OCI-LY7 (cell line): ENCODE data around the gene ZCCHC14.

ENCODE experiments used
- EZH2phosphoT487 ChIP-seq: fragments of 200-600 bp; sonication (generic); IDR thresholded peaks from 2 replicates; pipeline ENCODE4 v1.6.1; 2018; ENCODE audit warnings: low read depth, borderline replicate concordance, mild to moderate bottlenecking, mixed run types, antibody characterized with exemption, low read length, moderate library complexity, mixed read lengths
- TF ChIP-seq, protein P1 (sequence below): fragments of 200-600 bp; sonication (generic); conservative IDR thresholded peaks from 2 replicates; pipeline ENCODE4 v1.5.1; 2014; ENCODE audit warnings: mild to moderate bottlenecking, antibody characterized with exemption, low read length, moderate library complexity, mixed read lengths

DNA sequence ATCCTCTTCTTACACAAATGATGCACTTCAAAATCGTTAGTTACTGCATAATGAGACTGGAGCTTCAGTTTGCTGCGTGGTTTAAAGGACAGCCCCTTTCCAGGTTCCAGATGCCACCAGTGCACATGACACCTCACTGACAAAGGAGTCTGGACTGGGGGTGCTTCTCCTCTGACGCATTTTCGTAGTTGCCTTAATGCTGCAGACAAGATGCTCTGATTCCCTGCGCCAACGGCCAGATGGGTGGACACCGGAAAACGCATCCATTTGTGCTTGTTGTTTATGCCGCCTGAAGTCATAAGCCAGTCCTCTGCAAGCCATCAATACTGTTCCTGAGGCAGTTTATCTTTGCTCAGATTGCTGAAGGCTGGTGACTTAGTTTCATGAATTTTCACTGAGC is 125.3 kb downstream of the ZCCHC14 start:
- TF ChIP-seq, protein P1, sequence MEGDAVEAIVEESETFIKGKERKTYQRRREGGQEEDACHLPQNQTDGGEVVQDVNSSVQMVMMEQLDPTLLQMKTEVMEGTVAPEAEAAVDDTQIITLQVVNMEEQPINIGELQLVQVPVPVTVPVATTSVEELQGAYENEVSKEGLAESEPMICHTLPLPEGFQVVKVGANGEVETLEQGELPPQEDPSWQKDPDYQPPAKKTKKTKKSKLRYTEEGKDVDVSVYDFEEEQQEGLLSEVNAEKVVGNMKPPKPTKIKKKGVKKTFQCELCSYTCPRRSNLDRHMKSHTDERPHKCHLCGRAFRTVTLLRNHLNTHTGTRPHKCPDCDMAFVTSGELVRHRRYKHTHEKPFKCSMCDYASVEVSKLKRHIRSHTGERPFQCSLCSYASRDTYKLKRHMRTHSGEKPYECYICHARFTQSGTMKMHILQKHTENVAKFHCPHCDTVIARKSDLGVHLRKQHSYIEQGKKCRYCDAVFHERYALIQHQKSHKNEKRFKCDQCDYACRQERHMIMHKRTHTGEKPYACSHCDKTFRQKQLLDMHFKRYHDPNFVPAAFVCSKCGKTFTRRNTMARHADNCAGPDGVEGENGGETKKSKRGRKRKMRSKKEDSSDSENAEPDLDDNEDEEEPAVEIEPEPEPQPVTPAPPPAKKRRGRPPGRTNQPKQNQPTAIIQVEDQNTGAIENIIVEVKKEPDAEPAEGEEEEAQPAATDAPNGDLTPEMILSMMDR = no peak
- TF ChIP-seq EZH2phosphoT487 = no peak
